T-cell (primary cell): ENCODE data around the gene BOD1L1. TPM values are rescaled to one million over a fixed set of nuclear protein-coding genes. Genes with fewer than 3 reads are reported as not detected.

Experiments
- ATAC-seq, 4 experiments: fragments of 200-7000 bp in 3 of 4; fragments of 150-1000 bp in 1 of 4; cut with Tn5 transposase; replicated peaks in 1 of 4; 1 replicate in 3 of 4; 2 replicates in 1 of 4; pipeline ENCODE4 v1.10.0; 2021; ENCODE audit warnings: moderate library complexity in 3 of 4, mild to moderate bottlenecking in 2 of 4, moderate number of reproducible peaks in 1 of 4
- CTCF ChIA-PET, 2 donors: fragments of 300-600 bp; sonication (Branson Sonifier 250); formaldehyde crosslinking; loops; one replicate each; lab custom pipeline; 2022; ENCODE audit warnings: antibody characterized with exemption in 2 of 2; lab: Charles Lee
- POLR2A ChIA-PET, 2 donors: fragments of 300-600 bp; sonication (Branson Sonifier 250); formaldehyde crosslinking; loops; one replicate each; lab custom pipeline; 2022; ENCODE audit warnings: antibody characterized with exemption in 2 of 2; lab: Charles Lee
- DNase-seq, 35 experiments: peaks; one replicate each; pipeline versions ENCODE4 v3.0.0 to v3.0.0-alpha.2; 2013 to 2023
- H3K27ac ChIP-seq: one replicate; pipeline ENCODE4 v1.5.1; 2013; ENCODE audit warnings: low read length
- H3K27me3 ChIP-seq, 2 experiments: replicated peaks in 1 of 2; 1 replicate in 1 of 2; 2 replicates in 1 of 2; pipeline versions ENCODE4 v1.6.1 to v1.7.0; 2013; ENCODE audit warnings: low read length in 1 of 2, mixed read lengths in 1 of 2; ENCODE audit not compliant: control insufficient read depth in 2 of 2, insufficient read depth in 2 of 2; ENCODE audit errors: extremely low read depth in 1 of 2
- H3K36me3 ChIP-seq, 2 donors: 1 replicate in 1 of 2; 2 replicates in 1 of 2; pipeline versions ENCODE4 v1.6.1 to v1.7.0; 2013; ENCODE audit warnings: low read length in 1 of 2; ENCODE audit not compliant: control insufficient read depth in 2 of 2, insufficient read depth in 1 of 2; ENCODE audit errors: extremely low read depth in 1 of 2
- H3K4me1 ChIP-seq, 2 experiments: 1 replicate in 1 of 2; 2 replicates in 1 of 2; pipeline versions ENCODE4 v1.6.1 to v1.7.0; 2013; ENCODE audit warnings: low read length in 2 of 2, mixed read lengths in 1 of 2; ENCODE audit not compliant: insufficient read depth in 2 of 2, control insufficient read depth in 1 of 2; ENCODE audit errors: extremely low read depth in 1 of 2
- H3K4me3 ChIP-seq, 2 donors: 1 replicate in 1 of 2; 2 replicates in 1 of 2; pipeline versions ENCODE4 v1.5.1 to v1.7.0; 2013; ENCODE audit warnings: mild to moderate bottlenecking in 2 of 2, low read length in 1 of 2, moderate library complexity in 1 of 2; ENCODE audit not compliant: control insufficient read depth in 1 of 2; ENCODE audit errors: extremely low read depth in 1 of 2
- H3K9me3 ChIP-seq: 2 replicates; pipeline ENCODE4 v1.7.0; 2013
- H3K27ac Mint-ChIP-seq, 2 donors: one replicate each; pipeline ENCODE4 v1.8.0; 2020 to 2021; ENCODE audit warnings: mild to moderate bottlenecking in 2 of 2, mixed read lengths in 2 of 2
- H3K27me3 Mint-ChIP-seq, 2 donors: one replicate each; pipeline ENCODE4 v1.8.0; 2021 to 2022; ENCODE audit warnings: mixed read lengths in 2 of 2
- H3K36me3 Mint-ChIP-seq: one replicate; pipeline ENCODE4 v1.8.0; 2021; ENCODE audit warnings: mixed read lengths
- H3K4me1 Mint-ChIP-seq, 3 donors: one replicate each; pipeline ENCODE4 v1.8.0; 2020 to 2022; ENCODE audit warnings: mixed read lengths in 3 of 3, mild to moderate bottlenecking in 1 of 3
- H3K4me3 Mint-ChIP-seq, 3 donors: one replicate each; pipeline ENCODE4 v1.8.0; 2020 to 2022; ENCODE audit warnings: mild to moderate bottlenecking in 3 of 3, mixed read lengths in 3 of 3, moderate library complexity in 3 of 3
- H3K9me3 Mint-ChIP-seq, 3 donors: one replicate each; pipeline ENCODE4 v1.8.0; 2020 to 2022; ENCODE audit warnings: mixed read lengths in 3 of 3
- WGBS: methylation state at CpG from one replicate; pipeline ENCODE4 v1.1.5; 2013; ENCODE audit warnings: missing lambda C conversion rate; ENCODE audit not compliant: insufficient coverage; 5-methylcytosine and 5-hydroxymethylcytosine counted together
- total RNA-seq, 35 experiments: library from RNA in 6 of 35; stranded (reverse) in 6 of 35; fragments of 120-200 nt in 1 of 35; gene quantifications; one replicate each; pipeline versions ENCODE4 v1.2.1 to v1.2.4 and lab custom pipeline; 2013 to 2026

BOD1L1 gene
- total RNA-seq, 5 donors from 2014 or later (not counting 1 experiment from before 2014, with no cell fraction given) = 48.3 to 57.1 (median 55.4) TPM

GRCh38 chr4:13558881-13559280 lies 68.6 kb downstream of the BOD1L1 start:
- DNase-seq = no peak
- ATAC-seq = no peak
- no peak overlapping the region for H3K4me3 Mint-ChIP-seq
- Histone ChIP-seq H3K4me3 (no peak overlapping the region), H3K9me3 (no peaks in the 10 kb centered on the region), H3K27me3 (peaks cover 0 to 2% of the 10 kb centered on the region in 2 experiments), H3K36me3 (no peaks in the 10 kb centered on the region), H3K4me1 (no peaks in the 10 kb centered on the region), H3K27ac (no peak overlapping the region)
- no peaks in the 10 kb centered on the region for H3K4me1 Mint-ChIP-seq
- no peaks in the 10 kb centered on the region for H3K9me3 Mint-ChIP-seq
- ChIA-PET CTCF (no interaction called here), POLR2A (no interaction called here)
- WGBS = no CpG with 5 or more reads among the region's 1 CpG
- H3K27ac Mint-ChIP-seq = no peak overlapping the region
- peaks cover 7% of the 10 kb centered on the region for H3K36me3 Mint-ChIP-seq
- H3K27me3 Mint-ChIP-seq = peaks cover 19 to 22% of the 10 kb centered on the region in 2 donors

DNA sequence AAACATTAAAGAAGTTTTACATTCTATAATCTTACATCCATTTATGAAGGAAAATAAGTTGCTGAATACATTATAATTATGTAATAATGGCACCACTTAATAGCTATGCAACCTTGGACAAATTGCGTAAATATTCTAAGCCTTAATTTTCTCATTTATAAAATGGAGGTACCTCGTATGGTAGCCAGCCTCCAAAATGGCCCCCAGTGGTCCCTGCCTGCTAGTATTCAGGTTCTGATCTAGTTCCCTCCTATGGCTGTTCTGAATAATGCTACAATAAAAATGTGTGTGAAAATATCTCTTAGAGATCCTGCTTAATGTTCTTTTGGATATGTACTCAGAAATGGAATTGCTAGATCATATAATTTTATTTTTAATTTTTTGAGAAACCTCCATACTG lies 72.2 kb downstream of the BOD1L1 start:
- H3K9me3 Mint-ChIP-seq = peaks cover 0 to 3% (median 0%) of the 10 kb centered on the region in 3 donors
- CTCF ChIA-PET = no interaction called here
- Histone ChIP-seq H3K27me3 (peaks cover 2 to 3% of the 10 kb centered on the region in 2 experiments), H3K27ac (no peak overlapping the region), H3K36me3 (no peaks in the 10 kb centered on the region), H3K4me1 (no peaks in the 10 kb centered on the region), H3K4me3 (no peak overlapping the region), H3K9me3 (no peaks in the 10 kb centered on the region)
- POLR2A ChIA-PET = no interaction called here
- H3K27me3 Mint-ChIP-seq = peaks cover 41 to 56% of the 10 kb centered on the region in 2 donors
- H3K36me3 Mint-ChIP-seq = peaks cover 4% of the 10 kb centered on the region
- ATAC-seq = no peak
- no peak for DNase-seq
- H3K4me3 Mint-ChIP-seq = no peak overlapping the region
- H3K4me1 Mint-ChIP-seq = no peaks in the 10 kb centered on the region
- H3K27ac Mint-ChIP-seq = no peak overlapping the region
- no CpG with 5 or more reads among the region's 2 CpGs for WGBS

GRCh38 chr4:13553081-13553480 lies 74.4 kb downstream of the BOD1L1 start:
- ChIA-PET POLR2A (no interaction called here), CTCF (interaction anchor here in 1 of 2 donors (0.6 to 0.9 kb wide), 2 partner anchors 38 to 824 kb away, joined by 3 to 4 read pairs; no protein-coding TSS in a partner anchor)
- Mint-ChIP-seq H3K36me3 (no peaks in the 10 kb centered on the region), H3K27ac (no peak overlapping the region), H3K27me3 (peaks cover 59 to 60% of the 10 kb centered on the region in 2 donors), H3K4me3 (no peak overlapping the region), H3K4me1 (peaks cover 10 to 11% (median 10%) of the 10 kb centered on the region in 3 donors), H3K9me3 (peaks cover 0 to 3% (median 0%) of the 10 kb centered on the region in 3 donors)
- no peak overlapping the region for H3K27ac ChIP-seq
- H3K36me3 ChIP-seq = no peaks in the 10 kb centered on the region
- no peaks in the 10 kb centered on the region for H3K9me3 ChIP-seq
- no peak for DNase-seq
- peaks cover 3 to 19% of the 10 kb centered on the region in 2 experiments for H3K27me3 ChIP-seq
- WGBS = no CpG with 5 or more reads among the region's 1 CpG
- H3K4me3 ChIP-seq = no peak overlapping the region
- no peak for ATAC-seq
- H3K4me1 ChIP-seq = peaks cover 0 to 9% of the 10 kb centered on the region in 2 experiments

- peaks cover 3 to 34% of the 10 kb centered on the region in 2 experiments for H3K4me1 ChIP-seq
- H3K27me3 ChIP-seq = peaks cover 6 to 46% of the 10 kb centered on the region in 2 experiments
- no peak overlapping the region for H3K27ac ChIP-seq
- DNase-seq (peak; percentile 21 to 87 (median 67)), ATAC-seq (peak; percentile 45 to 64 (median 58))
- Mint-ChIP-seq H3K9me3 (peaks cover 0 to 6% (median 0%) of the 10 kb centered on the region in 3 donors), H3K27me3 (peaks cover 65 to 67% of the 10 kb centered on the region in 2 donors), H3K4me3 (peak overlapping the region; percentile 17 to 61 (median 41)), H3K36me3 (peaks cover 4% of the 10 kb centered on the region), H3K4me1 (peaks cover 28 to 30% (median 29%) of the 10 kb centered on the region in 3 donors), H3K27ac (no peak overlapping the region)
- WGBS = 8% methylated on average over 4 of the region's 21 CpGs
- CTCF ChIA-PET = interaction anchor here in 1 of 2 donors (0.7 to 0.9 kb wide), 2 partner anchors 43 to 731 kb away, joined by 3 read pairs; no protein-coding TSS in a partner anchor
- peak overlapping the region in 1 of 2 donors; percentile 32 for H3K4me3 ChIP-seq
- POLR2A ChIA-PET = no interaction called here
- no peaks in the 10 kb centered on the region for H3K9me3 ChIP-seq
- H3K36me3 ChIP-seq = no peaks in the 10 kb centered on the region
Observed at GRCh38 chr4:13548984-13549546, 78.5 kb downstream of the BOD1L1 start.

DNA sequence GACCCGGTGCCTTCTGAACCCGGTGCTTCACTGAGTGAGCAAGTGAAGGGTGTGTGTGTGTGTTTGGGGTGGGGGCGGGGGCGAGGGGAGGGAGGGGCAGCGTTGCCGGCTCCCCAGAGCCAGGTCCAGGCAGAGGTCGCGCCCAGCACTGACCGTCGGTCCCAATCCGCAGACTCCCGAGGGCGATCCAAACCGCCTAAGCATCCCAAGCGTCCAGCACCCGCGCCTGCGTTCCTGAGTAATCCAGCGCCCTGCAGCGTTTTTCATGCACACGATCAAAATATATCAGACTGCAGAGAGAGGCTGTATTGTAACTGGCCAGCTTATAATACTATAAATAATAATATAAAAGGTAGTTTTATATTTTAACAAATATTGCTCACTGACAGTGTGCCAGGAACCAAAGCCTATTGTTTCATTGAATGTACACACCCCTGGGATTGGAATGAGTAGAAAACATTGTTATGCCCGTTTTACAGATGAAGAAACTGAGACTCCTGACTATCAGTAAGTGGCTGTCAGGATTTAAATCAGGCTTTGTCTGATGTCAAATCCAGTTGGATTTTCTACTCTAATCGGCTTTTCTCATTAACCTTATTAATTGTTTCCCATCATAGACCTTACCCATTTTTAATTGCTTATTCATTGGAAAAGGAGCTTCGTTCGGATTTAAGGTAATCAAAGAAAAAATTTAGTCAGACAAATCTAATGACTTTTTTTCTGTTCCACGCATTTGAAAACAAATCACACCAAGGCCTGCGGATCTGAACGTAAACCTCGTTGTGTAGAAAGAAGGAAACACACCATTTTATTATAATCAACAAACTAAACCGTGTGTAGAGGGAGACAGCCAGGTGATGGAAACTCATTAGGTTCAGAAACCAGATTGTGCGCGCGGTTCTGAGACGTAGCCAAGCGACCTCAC lies 79.2 kb downstream of the BOD1L1 start:
- peaks cover 0 to 6% (median 0%) of the 10 kb centered on the region in 3 donors for H3K9me3 Mint-ChIP-seq
- no peak overlapping the region for H3K27ac ChIP-seq
- H3K4me1 Mint-ChIP-seq = peaks cover 30 to 34% (median 33%) of the 10 kb centered on the region in 3 donors
- ATAC-seq (no peak), DNase-seq (no peak)
- H3K36me3 ChIP-seq = no peaks in the 10 kb centered on the region
- peak overlapping the region in 1 of 2 donors; percentile 74 for H3K4me3 ChIP-seq
- peaks cover 4% of the 10 kb centered on the region for H3K36me3 Mint-ChIP-seq
- H3K4me1 ChIP-seq = peaks cover 3 to 42% of the 10 kb centered on the region in 2 experiments
- H3K27me3 ChIP-seq = peaks cover 6 to 54% of the 10 kb centered on the region in 2 experiments
- 6% methylated on average over 12 of the region's 35 CpGs for WGBS
- peaks cover 63 to 67% of the 10 kb centered on the region in 2 donors for H3K27me3 Mint-ChIP-seq
- CTCF ChIA-PET = interaction anchor here (0.7 to 1.0 kb wide), 4 partner anchors 23 to 819 kb away, joined by 3 read pairs; no protein-coding TSS in a partner anchor
- POLR2A ChIA-PET = interaction anchor here in 1 of 2 donors (0.6 kb wide), 1 partner anchor 1767 kb away, joined by 8 read pairs; no protein-coding TSS in a partner anchor
- H3K9me3 ChIP-seq = no peaks in the 10 kb centered on the region
- no peak overlapping the region for H3K27ac Mint-ChIP-seq
- H3K4me3 Mint-ChIP-seq = peak overlapping the region; percentile 17 to 85 (median 41)
